PC-9 (cell line): ENCODE data around the gene ZNF629. TPM values are rescaled to one million over a fixed set of nuclear protein-coding genes. Genes with fewer than 3 reads are reported as not detected.

ENCODE experiments used
- BruUV-seq: library from RNA; stranded (reverse); fragments of 400-500 nt; replicated peaks from 2 replicates; lab custom pipeline; 2021; lab: Mats Ljungman, UMichigan
- CTCF ChIA-PET: fragments of 300-600 bp; sonication (Branson Sonifier 250); formaldehyde crosslinking; loops from one replicate; lab custom pipeline; 2022; ENCODE audit warnings: antibody characterized with exemption; lab: Charles Lee
- POLR2A ChIA-PET: fragments of 300-600 bp; sonication (Branson Sonifier 250); formaldehyde crosslinking; loops from one replicate; lab custom pipeline; 2022; ENCODE audit warnings: antibody characterized with exemption; ENCODE audit not compliant: unreplicated experiment; lab: Charles Lee
- DNase-seq, 2 experiments: peaks; one replicate each; pipeline versions ENCODE4 v3.0.0 to v3.0.0-alpha.2; 2015 to 2022; ENCODE audit warnings: mixed read lengths in 1 of 2
- H2AFZ ChIP-seq: fragments of 200-600 bp; sonication (generic); 2 replicates; pipeline ENCODE4 v1.8.1; 2017; ENCODE audit warnings: antibody characterized with exemption
- H3F3A ChIP-seq: fragments of 200-600 bp; sonication (generic); 2 replicates; pipeline ENCODE4 v1.8.1; 2017; ENCODE audit warnings: antibody characterized with exemption, mild to moderate bottlenecking, low read depth; ENCODE audit not compliant: insufficient read depth
- H3K27ac ChIP-seq: fragments of 200-600 bp; sonication (generic); 2 replicates; pipeline ENCODE4 v1.6.1; 2016; ENCODE audit warnings: mixed run types
- H3K27me3 ChIP-seq: fragments of 200-600 bp; sonication (generic); 2 replicates; pipeline ENCODE4 v1.6.1; 2016; ENCODE audit warnings: low read depth, mixed run types; ENCODE audit not compliant: insufficient read depth
- H3K36me3 ChIP-seq: fragments of 200-600 bp; sonication (generic); 2 replicates; pipeline ENCODE4 v1.6.1; 2016; ENCODE audit warnings: low read depth, mixed run types
- H3K4me1 ChIP-seq: fragments of 200-600 bp; sonication (generic); replicated peaks from 2 replicates; pipeline ENCODE4 v1.6.1; 2016; ENCODE audit warnings: mixed run types; ENCODE audit not compliant: insufficient read depth
- H3K4me2 ChIP-seq: fragments of 200-600 bp; sonication (generic); 2 replicates; pipeline ENCODE4 v1.6.1; 2017; ENCODE audit warnings: mixed run types
- H3K4me3 ChIP-seq: fragments of 200-600 bp; sonication (generic); 2 replicates; pipeline ENCODE4 v1.6.1; 2016; ENCODE audit warnings: mixed run types
- H3K79me2 ChIP-seq: fragments of 200-600 bp; sonication (generic); 2 replicates; pipeline ENCODE4 v1.6.1; 2017; ENCODE audit warnings: low read depth, mixed run types
- H3K9me2 ChIP-seq: fragments of 200-600 bp; sonication (generic); 2 replicates; pipeline ENCODE4 v1.8.1; 2017; ENCODE audit warnings: mild to moderate bottlenecking; ENCODE audit not compliant: insufficient read depth
- H3K9me3 ChIP-seq: fragments of 200-600 bp; sonication (generic); 2 replicates; pipeline ENCODE4 v1.8.1; 2016; ENCODE audit warnings: low read depth; ENCODE audit not compliant: insufficient read depth
- H4K20me1 ChIP-seq: fragments of 200-600 bp; sonication (generic); 2 replicates; pipeline ENCODE4 v1.8.1; 2017; ENCODE audit not compliant: insufficient read depth
- CTCF ChIP-seq: fragments of 200-600 bp; sonication (generic); conservative IDR thresholded peaks from 2 replicates; pipeline ENCODE4 v1.6.1; 2017; ENCODE audit warnings: mixed run types, antibody characterized with exemption, mild to moderate bottlenecking, moderate library complexity
- EZH2 ChIP-seq: fragments of 200-600 bp; sonication (generic); IDR thresholded peaks from 2 replicates; pipeline ENCODE4 v1.8.0; 2017; ENCODE audit warnings: antibody characterized with exemption, low read depth
- intact Hi-C: fragments of 100-400 bp; cut with micrococcal nuclease; formaldehyde crosslinking; loops from one replicate; pipeline ENCODE4 v1.10.0; 2022; ENCODE audit not compliant: unreplicated experiment
- total RNA-seq: library from RNA; stranded (reverse); gene quantifications from 2 replicates; pipeline ENCODE4 v1.2.3, GENCODE V29; 2021

Gene ZNF629
- total RNA-seq, 1 experiment from 2014 or later, result 25.6 TPM

DNA sequence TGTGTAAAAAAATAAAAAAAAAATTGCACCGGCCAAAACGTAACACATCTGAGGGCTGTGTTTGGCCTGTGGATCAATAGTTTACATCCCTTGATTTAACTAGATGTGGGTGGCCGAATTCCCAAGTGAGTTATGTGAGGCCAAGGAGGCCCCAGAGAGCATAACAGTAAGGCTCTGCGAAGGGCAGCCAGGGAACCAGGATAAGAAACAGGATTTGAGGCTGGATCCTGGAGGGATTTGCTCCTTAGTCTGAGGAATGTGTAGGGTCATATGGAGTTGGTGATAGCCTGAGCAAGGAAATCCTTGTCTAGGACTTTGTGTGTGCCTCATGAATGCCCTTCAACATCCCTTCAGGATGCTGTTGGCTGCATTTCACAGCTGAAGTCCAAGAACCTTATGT lies 36.8 kb downstream of the ZNF629 start:
- Histone ChIP-seq H3K9me2 (no peaks in the 10 kb centered on the region), H3K79me2 (peaks cover 17% of the 10 kb centered on the region), H3K4me1 (peaks cover 13% of the 10 kb centered on the region), H2AFZ (no peak overlapping the region), H3K36me3 (peaks cover 13% of the 10 kb centered on the region), H3K4me2 (no peak overlapping the region), H3K27me3 (no peaks in the 10 kb centered on the region), H4K20me1 (no peaks in the 10 kb centered on the region), H3K9me3 (no peaks in the 10 kb centered on the region), H3K27ac (no peak overlapping the region), H3F3A (peaks cover 32% of the 10 kb centered on the region), H3K4me3 (no peak overlapping the region)
- TSS peak; percentile 35 for BruUV-seq
- no peak for DNase-seq
- POLR2A ChIA-PET, result no interaction called here
- TF ChIP-seq CTCF (no peak), EZH2 (no peak)
- intact Hi-C loops, result no loop called here
- CTCF ChIA-PET, result interaction anchor here (0.6 to 0.8 kb wide), 2 partner anchors 320 to 1679 kb away, joined by 3 read pairs; partner anchors contain the start of gene DCTPP1

DNA sequence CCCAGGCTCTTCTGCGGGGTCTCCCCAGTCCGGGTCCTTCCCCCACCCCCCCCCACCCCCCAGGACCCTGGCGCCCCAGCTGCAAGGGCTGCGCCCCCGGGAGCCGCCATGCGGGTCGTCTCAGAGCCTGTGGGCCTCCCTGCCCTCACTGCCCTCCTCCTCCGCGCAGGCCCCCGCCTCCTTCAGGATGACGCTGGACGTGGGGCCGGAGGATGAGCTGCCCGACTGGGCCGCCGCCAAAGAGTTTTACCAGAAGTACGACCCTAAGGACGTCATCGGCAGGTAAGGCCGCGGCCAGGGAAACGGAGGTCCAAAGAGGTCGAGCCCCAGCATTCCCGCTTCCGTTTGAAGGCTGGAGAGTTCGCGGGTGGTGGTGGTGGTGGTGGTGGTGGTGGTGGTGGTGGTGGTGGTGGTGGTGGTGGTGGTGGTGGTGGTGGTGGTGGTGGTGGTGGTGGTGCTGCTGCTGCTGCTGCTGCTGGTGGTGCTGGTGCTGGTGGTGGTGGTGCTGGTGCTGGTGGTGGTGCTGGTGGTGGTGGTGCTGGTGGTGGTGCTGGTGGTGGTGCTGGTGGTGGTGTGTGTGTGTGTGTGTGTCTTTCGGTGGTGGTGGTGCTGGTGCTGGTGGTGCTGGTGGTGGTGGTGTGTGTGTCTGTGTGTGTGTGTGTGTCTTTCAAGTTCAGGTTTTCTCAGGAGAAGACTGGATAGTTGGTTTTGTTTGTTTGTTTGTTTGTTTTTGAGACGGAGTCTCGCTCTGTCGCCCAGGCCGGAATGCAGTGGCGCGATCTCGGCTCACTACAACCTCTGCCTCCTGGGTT lies 38.2 kb downstream of the ZNF629 start:
- intact Hi-C loops, result loop anchor here (1.0 to 2.0 kb wide), 2 partner anchors 13 to 174 kb away; partner anchors contain the start of genes CFAP119, FBXL19 and RNF40
- H3K4me3 ChIP-seq, result peak overlapping the region; percentile 75
- no peaks in the 10 kb centered on the region for H3K9me2 ChIP-seq
- H4K20me1 ChIP-seq, result no peaks in the 10 kb centered on the region
- peak overlapping the region; percentile 73 for H3K4me2 ChIP-seq
- H3K36me3 ChIP-seq, result peaks cover 26% of the 10 kb centered on the region
- H3K9me3 ChIP-seq, result no peaks in the 10 kb centered on the region
- BruUV-seq, result no TSS peak
- H3F3A ChIP-seq, result peaks cover 45% of the 10 kb centered on the region
- CTCF ChIA-PET, result no interaction called here
- peaks cover 13% of the 10 kb centered on the region for H3K4me1 ChIP-seq
- no peak overlapping the region for H3K27ac ChIP-seq
- TF ChIP-seq EZH2 (no peak), CTCF (no peak)
- peak in 1 of 2 experiments; percentile 55 for DNase-seq
- H3K27me3 ChIP-seq, result no peaks in the 10 kb centered on the region
- peaks cover 17% of the 10 kb centered on the region for H3K79me2 ChIP-seq
- no peak overlapping the region for H2AFZ ChIP-seq
- POLR2A ChIA-PET, result interaction anchor here (0.6 to 1.0 kb wide), 6 partner anchors 26 to 936 kb away, joined by 3 to 11 read pairs (median 4); no protein-coding TSS in a partner anchor

DNA sequence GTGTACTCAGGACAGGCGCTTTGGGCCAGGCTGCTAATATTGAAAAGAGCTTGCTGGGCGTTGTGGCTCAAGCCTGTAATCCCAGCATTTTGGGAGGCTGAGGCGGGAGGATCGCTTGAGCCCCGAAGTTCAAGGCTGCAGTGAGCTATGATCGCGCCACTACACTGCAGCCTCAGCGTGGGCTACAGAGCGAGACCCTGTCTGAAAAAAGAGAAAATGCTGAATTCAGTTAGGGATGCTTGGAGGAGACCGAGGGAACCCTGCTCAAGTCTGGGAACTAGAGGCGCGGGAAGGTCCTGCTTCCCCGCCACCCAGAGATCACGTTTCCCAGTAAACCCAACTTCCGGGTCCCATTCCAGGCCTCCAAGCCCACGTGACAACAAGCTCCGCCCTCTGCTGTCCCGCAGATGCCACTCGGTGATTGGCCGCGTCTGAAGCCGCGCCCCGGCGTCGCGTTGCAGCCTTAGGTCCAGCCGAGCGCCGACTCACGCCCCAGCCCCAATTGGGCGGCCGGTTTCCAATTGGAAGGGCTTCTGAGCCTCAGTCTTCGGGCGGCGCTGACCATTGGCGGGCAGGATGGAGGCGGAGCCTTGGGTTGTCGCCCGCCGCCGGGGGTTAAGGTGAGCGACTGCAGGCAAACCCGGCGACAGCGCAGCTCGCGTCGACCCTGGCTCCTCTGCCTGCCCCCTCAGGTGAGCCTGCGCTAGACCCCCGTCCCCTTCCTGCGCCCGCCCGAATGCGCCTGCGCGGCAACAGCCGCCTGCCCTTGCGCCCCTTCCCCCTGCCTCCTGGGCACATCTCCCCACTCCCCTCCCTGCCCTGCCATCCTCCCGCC lies 39.0 kb downstream of the ZNF629 start, which contains the start of gene PHKG2:
PHKG2 (plus strand) TSS at position 627 of the 835 bp plus-strand sequence. CDS start 396 bp downstream, outside the sequence.
- Histone ChIP-seq H3F3A (peaks cover 51% of the 10 kb centered on the region), H3K79me2 (peaks cover 23% of the 10 kb centered on the region), H3K27ac (peak within 1 kb of the TSS; percentile 53), H3K4me3 (peak within 1 kb of the TSS; percentile 75), H4K20me1 (no peaks in the 10 kb centered on the region), H3K4me2 (peak within 1 kb of the TSS; percentile 75), H3K9me2 (no peaks in the 10 kb centered on the region), H3K9me3 (no peaks in the 10 kb centered on the region), H3K36me3 (peaks cover 31% of the 10 kb centered on the region), H3K27me3 (no peaks in the 10 kb centered on the region), H2AFZ (no peak within 1 kb of the TSS), H3K4me1 (peaks cover 13% of the 10 kb centered on the region)
- no peak for TF ChIP-seq CTCF
- no peak for TF ChIP-seq EZH2
- intact Hi-C loops, result loop anchor here (1.0 to 2.0 kb wide), 2 partner anchors 14 to 175 kb away; partner anchors contain the start of genes CFAP119, FBXL19 and RNF40
- CTCF ChIA-PET, result no interaction called here
- peak; percentile 98 to 100 for DNase-seq
- no TSS peak for BruUV-seq
- POLR2A ChIA-PET, result interaction anchor here (0.6 to 1.0 kb wide), 8 partner anchors 8 to 937 kb away, joined by 3 to 11 read pairs (median 4); no protein-coding TSS in a partner anchor
